ENCODE data around the gene PPA1. TPM values are rescaled to one million over a fixed set of nuclear protein-coding genes. Genes with fewer than 3 reads are reported as not detected.
"Not testable (repeated sequence)": the region's sequence is repeated elsewhere in the genome, so short reads cannot be mapped to it uniquely, and the experiment has no call there.

The PPA1 gene
- total RNA-seq, 1 donor from 2014 or later = 350 TPM

DNA sequence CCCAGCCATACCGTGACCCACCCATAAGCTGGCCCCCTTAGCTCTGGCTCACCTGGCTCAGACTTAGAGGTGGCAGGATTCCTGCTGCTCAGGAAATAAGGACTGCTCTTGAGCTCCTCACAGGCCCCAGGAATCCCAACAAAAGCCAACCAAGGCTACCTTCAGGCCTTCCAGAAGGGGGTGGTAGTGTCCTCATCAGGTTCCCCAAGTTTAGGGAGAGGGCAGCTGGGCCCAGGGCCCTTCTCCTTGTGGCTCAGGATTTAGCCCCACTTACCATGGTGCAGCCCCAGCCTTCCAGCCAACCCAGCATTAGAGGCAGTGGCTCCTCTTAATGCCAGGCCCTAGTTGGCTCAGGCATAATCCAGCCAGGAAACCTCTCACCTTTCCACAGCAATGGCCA is 27.0 kb upstream of the PPA1 start:
- H3K27me3 ChIP-seq (ENCODE audit: control insufficient read depth, insufficient read depth, low read length) = peaks cover 4% of the 10 kb centered on the region
- H3K4me3 ChIP-seq (ENCODE audit: low read depth, low read length) = no peak overlapping the region
- TF ChIP-seq CTCF (IDR thresholded peaks at IDR 0.05; ENCODE audit: insufficient read depth, low read length, severe bottlenecking) = no peak
- FAIRE-seq (no peak), DNase-seq (ENCODE audit: low read depth) (no peak)
- H3K36me3 ChIP-seq (ENCODE audit: control insufficient read depth, insufficient read depth, low read length) = no peaks in the 10 kb centered on the region

DNA sequence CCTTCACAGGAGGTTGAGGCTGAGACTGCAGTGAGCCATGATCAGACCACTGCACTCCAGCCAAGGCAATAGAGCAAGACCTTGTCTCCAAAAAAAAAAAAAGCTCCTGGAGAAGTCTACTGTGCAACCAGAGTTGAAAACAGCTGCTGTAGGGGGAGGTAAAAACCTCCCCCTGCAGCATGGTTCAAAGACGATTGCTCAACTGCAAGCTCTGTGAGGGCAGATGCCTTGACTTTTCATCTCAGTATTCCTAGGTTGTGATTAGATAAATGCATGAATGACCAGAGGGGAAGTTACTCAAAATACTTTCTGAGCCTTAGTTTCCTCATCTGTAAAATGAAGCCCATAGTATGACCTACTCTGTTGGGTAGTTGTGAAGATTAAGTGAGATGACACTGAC is 25.0 kb upstream of the PPA1 start:
- DNase-seq (ENCODE audit: low read depth) (no peak), FAIRE-seq (no peak)
- H3K4me3 ChIP-seq (ENCODE audit: low read depth, low read length) = no peak overlapping the region
- H3K36me3 ChIP-seq (ENCODE audit: control insufficient read depth, insufficient read depth, low read length) = no peaks in the 10 kb centered on the region
- H3K27me3 ChIP-seq (ENCODE audit: control insufficient read depth, insufficient read depth, low read length) = peaks cover 11% of the 10 kb centered on the region
- TF ChIP-seq CTCF (IDR thresholded peaks at IDR 0.05; ENCODE audit: insufficient read depth, low read length, severe bottlenecking) = no peak

GRCh38 chr10:70257816-70258215 is 24.6 kb upstream of the PPA1 start:
- peaks cover 11% of the 10 kb centered on the region for H3K27me3 ChIP-seq (ENCODE audit: control insufficient read depth, insufficient read depth, low read length)
- H3K4me3 ChIP-seq (ENCODE audit: low read depth, low read length); FAIRE-seq; H3K36me3 ChIP-seq (ENCODE audit: control insufficient read depth, insufficient read depth, low read length): not testable (repeated sequence)
- peak; percentile 21 for DNase-seq (ENCODE audit: low read depth)

DNA sequence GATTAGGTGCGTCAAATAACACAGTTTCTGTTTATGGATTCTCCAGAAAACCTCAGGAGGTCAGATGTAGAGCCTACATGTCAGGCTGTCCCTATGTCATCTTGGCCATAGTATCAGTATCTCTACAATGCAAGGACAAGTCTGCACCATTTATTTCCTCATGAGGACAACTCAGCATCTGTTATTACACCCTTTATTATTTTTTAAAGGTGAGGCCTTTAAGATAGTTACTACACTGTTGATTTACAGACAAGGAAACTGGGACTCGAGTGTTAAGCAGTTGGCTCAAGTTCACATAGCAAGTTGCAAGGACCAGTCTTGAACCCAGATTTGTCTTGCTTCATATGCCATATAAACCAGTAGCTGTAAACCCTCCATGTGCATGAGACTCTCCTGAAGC is 23.2 kb upstream of the PPA1 start:
- Histone ChIP-seq H3K27me3 (ENCODE audit: control insufficient read depth, insufficient read depth, low read length) (peaks cover 11% of the 10 kb centered on the region), H3K4me3 (ENCODE audit: low read depth, low read length) (no peak overlapping the region), H3K36me3 (ENCODE audit: control insufficient read depth, insufficient read depth, low read length) (no peaks in the 10 kb centered on the region)
- FAIRE-seq (no peak), DNase-seq (ENCODE audit: low read depth) (no peak)
- TF ChIP-seq CTCF (IDR thresholded peaks at IDR 0.05; ENCODE audit: insufficient read depth, low read length, severe bottlenecking) = no peak

GRCh38 chr10:70255329-70256299 is 22.4 kb upstream of the PPA1 start:
- no peak overlapping the region for H3K4me3 ChIP-seq (ENCODE audit: low read depth, low read length)
- H3K27me3 ChIP-seq (ENCODE audit: control insufficient read depth, insufficient read depth, low read length) = peaks cover 11% of the 10 kb centered on the region
- no peaks in the 10 kb centered on the region for H3K36me3 ChIP-seq (ENCODE audit: control insufficient read depth, insufficient read depth, low read length)
- FAIRE-seq (no peak), DNase-seq (ENCODE audit: low read depth) (peak; percentile 62)
- no peak for TF ChIP-seq CTCF (IDR thresholded peaks at IDR 0.05; ENCODE audit: insufficient read depth, low read length, severe bottlenecking)

- DNase-seq (ENCODE audit: low read depth) (no peak), FAIRE-seq (no peak)
- Histone ChIP-seq H3K36me3 (ENCODE audit: control insufficient read depth, insufficient read depth, low read length) (no peaks in the 10 kb centered on the region), H3K27me3 (ENCODE audit: control insufficient read depth, insufficient read depth, low read length) (peaks cover 11% of the 10 kb centered on the region), H3K4me3 (ENCODE audit: low read depth, low read length) (no peak overlapping the region)
- TF ChIP-seq CTCF (IDR thresholded peaks at IDR 0.05; ENCODE audit: insufficient read depth, low read length, severe bottlenecking) = no peak
These were observed 21.6 kb upstream of the PPA1 start for GRCh38 chr10:70254778-70255328.
